ENCODE results near the gene ZFAND5. TPM values are rescaled to one million over a fixed set of nuclear protein-coding genes. Genes with fewer than 3 reads are reported as not detected.

Gene ZFAND5
- 111 and 125 TPM in 2 replicates for total RNA-seq

- intact Hi-C loops (cut with micrococcal nuclease): loop anchor here (1.0 to 10.0 kb wide), 16 partner anchors 23 to 1950 kb away; partner anchors contain the start of genes ABHD17B, ANXA1, C9orf85 and CEMIP2
Observed at GRCh38 chr9:72364679-72365524, at the start of gene ZFAND5. Gene ZFAND5, minus strand, starts transcription at chr9:72365208. Its CDS starts 4,430 bp downstream, at chr9:72360778.

GRCh38 chr9:72412483-72413040 lies 47.6 kb upstream of the ZFAND5 start:
- intact Hi-C loops (cut with micrococcal nuclease): no loop called here

DNA sequence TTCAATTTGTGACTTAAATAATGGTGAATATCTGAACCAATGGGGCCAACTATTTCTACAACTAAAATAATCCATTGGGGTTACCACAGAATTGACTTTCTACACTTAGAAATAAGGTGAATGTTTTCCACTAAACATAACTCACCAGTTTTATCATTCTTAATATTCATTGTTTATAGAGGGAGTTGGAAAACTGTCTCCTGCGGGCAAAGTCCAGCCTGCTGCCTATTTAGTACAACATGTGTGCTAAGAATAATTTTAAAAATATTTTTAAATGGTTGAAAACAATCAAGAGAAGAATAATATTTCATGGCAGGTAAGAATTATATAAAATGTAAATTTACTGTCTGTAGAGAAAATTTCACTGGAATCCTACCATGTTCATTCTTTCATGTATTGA lies 45.2 kb upstream of the ZFAND5 start:
- intact Hi-C loops (cut with micrococcal nuclease): no loop called here

- intact Hi-C loops (cut with micrococcal nuclease): no loop called here
Observed at GRCh38 chr9:72407114-72407513, 42.1 kb upstream of the ZFAND5 start.

DNA sequence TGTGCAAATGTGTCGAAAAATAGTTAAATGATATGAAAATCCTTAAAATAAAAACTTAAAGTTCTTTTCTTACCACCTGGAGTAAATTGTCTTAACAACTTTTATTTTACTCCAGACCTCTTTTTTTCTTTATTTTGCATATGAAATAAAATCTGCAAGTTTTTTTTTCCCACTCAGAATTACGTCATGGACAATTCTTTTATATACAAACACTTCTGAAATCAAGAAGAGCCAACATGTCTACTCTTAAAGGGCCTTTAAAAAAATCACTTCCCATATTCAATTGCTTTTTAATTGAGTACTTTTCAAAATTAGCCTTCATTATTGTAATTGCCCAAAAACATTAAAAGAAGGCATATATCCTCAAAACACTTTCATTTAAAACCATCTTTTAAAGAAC lies 37.7 kb upstream of the ZFAND5 start:
- intact Hi-C loops (cut with micrococcal nuclease): no loop called here

- intact Hi-C loops (cut with micrococcal nuclease): no loop called here
Observed at GRCh38 chr9:72401396-72401795, 36.4 kb upstream of the ZFAND5 start.

- intact Hi-C loops (cut with micrococcal nuclease): no loop called here
Observed at GRCh38 chr9:72400866-72401265, 35.9 kb upstream of the ZFAND5 start.

GRCh38 chr9:72399391-72399790 lies 34.4 kb upstream of the ZFAND5 start:
- intact Hi-C loops (cut with micrococcal nuclease): no loop called here

DNA sequence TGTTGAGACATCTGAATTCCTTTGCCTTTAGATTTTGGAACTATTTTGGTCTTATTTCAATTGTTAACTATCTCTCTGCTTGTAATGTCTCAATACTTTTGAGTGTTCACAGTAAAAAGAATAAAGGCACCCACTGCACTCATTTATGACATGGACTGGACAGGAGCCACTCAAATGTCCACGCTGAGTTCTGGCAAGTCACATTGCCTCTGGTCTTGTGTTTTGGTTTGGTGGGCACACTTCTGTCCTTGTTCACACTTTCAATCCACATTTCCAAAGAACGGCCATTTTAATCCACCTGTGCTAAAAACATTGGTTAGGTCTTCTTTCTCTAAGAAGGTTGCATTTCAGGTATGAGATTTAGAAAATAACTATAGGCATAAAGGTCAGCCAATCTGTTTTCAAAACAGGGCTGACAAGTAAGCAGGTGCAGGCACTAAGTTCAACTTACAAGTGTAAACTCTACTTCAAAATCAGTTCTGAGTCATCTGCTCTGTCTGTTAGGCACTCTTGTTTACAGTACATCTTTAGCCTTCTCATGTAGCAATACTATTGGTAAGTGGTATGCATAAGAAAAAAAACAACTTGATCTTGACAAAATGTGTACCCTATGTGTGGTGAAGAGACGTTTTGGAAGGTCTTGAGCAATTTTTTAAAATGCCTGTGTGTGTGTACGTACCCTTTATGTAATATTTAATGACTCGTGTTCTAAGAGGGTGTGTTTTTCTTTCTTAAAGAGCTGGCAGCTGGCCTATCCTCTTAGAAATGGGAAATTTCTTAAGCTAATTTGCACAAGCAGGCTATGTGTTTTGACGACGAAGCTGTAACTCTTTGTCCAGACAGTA lies 31.5 kb upstream of the ZFAND5 start:
- intact Hi-C loops (cut with micrococcal nuclease): no loop called here

DNA sequence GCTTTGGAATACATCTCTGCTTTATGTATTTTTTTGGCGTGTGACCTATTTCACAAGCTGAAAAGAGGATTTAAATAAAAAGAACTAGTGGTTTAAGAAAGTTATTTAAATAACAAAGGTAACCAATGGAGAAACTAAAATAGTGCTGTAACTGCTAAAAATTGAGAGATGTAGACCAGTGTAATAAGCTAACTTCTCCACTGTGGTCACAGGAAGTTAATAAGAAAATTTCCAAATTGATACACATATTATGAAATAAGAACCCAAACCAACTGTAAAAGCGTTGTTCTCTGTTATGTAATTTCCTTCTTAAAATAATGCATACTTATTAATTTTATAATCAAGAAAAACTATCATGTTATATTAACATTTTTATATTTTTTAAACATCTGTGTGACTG lies 29.1 kb upstream of the ZFAND5 start:
- intact Hi-C loops (cut with micrococcal nuclease): no loop called here

- intact Hi-C loops (cut with micrococcal nuclease): no loop called here
Observed at GRCh38 chr9:72390907-72391306, 25.9 kb upstream of the ZFAND5 start.

- intact Hi-C loops (cut with micrococcal nuclease): no loop called here
Observed at GRCh38 chr9:72386186-72386585, 21.2 kb upstream of the ZFAND5 start.

DNA sequence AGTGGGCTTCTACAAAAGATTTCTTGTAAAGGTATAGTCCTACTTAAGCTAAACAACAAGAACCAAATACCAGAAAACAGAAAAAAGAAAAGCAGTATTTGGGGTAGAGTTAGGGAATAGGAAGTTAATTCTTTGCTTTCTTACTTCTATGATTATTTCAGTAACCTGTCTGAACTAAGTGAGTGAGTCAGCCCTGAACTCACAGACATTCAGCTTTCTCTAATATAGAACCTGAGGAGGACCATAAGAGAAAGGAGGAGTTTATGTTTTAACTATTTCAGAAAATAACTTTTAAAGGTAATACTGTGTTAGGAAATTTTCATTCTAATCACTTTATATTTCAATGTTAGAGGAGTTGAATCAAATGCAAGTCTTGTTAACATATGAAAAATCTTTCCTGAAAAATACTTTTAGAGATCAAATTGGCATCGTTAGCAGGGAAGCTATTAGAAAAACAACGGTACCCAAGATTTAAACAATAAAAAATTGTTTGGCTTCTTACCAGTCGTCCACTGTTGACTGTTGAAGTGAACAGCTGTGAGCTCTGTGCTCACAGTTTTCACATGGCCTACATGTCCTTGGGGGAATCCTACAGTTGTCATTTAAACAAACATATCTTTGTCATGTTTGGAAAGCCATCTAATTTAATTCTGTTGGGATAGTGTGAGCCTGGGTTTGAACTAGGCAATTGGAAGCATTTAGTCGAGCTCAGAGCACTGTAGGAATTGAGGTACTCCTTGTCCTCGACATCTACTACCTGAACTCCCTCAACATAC lies 19.9 kb upstream of the ZFAND5 start:
- intact Hi-C loops (cut with micrococcal nuclease): no loop called here

- intact Hi-C loops (cut with micrococcal nuclease): no loop called here
Observed at GRCh38 chr9:72383978-72384709, 19.1 kb upstream of the ZFAND5 start.

GRCh38 chr9:72382405-72382804 lies 17.4 kb upstream of the ZFAND5 start:
- intact Hi-C loops (cut with micrococcal nuclease): no loop called here

DNA sequence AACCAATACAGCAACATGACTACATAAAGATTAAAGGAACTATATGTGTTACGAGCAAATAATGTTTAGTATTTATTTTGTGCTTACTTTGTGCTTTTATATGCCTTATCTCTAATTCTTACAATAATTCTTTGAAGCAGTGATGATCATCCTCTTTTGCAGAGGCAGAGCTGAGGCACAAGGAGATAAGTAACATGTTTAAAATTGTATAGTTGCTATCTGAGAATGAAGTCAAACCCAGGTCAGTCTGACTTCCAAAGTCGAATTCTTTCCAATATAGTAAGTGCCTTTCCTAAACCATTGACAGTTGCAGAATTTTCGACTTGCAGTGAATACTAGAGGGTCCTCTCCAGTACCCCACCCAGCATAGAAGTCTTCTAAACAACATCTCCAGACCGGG lies 12.0 kb upstream of the ZFAND5 start:
- intact Hi-C loops (cut with micrococcal nuclease): no loop called here

GRCh38 chr9:72371151-72371550 lies 6.1 kb upstream of the ZFAND5 start:
- intact Hi-C loops (cut with micrococcal nuclease): no loop called here

DNA sequence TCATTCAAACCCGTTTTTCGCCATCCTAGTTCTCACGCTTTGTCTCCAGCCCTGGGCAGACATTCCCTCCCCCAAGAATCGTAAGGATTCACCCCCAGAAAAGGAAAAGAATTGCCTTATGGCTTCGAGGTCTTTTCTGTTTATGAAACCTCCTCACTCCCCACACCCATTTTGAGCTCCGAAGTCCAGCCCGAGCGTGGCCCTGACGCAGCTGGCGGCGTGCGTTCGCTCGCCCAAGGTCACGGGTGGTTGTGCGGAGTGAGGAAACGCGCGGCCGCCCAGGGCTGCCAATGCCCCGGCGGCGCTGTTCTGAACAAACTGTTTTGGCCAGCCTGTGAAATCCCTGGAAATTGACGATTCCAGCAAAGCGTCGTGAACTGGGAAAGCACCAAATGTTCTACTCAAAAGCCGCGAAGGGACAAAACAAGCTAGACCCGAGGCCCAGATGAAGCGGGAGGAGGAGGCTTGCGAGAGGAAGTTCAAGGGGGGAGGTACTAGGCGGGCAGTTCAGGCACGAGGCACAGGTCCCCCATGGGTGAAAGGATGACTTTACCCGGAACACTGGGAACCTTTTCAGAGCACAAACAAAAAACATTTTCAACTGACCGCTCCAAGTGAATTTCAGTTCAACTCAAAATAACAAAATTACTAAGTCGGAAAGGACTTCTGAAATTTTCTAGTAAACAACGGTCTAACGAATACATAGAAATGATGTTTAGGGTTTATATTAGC lies 683 bp upstream of the ZFAND5 start:
- intact Hi-C loops (cut with micrococcal nuclease): loop anchor here (1.0 to 10.0 kb wide), 13 partner anchors 23 to 1951 kb away; partner anchors contain the start of genes ABHD17B, C9orf85, CEMIP2 and KLF9

DNA sequence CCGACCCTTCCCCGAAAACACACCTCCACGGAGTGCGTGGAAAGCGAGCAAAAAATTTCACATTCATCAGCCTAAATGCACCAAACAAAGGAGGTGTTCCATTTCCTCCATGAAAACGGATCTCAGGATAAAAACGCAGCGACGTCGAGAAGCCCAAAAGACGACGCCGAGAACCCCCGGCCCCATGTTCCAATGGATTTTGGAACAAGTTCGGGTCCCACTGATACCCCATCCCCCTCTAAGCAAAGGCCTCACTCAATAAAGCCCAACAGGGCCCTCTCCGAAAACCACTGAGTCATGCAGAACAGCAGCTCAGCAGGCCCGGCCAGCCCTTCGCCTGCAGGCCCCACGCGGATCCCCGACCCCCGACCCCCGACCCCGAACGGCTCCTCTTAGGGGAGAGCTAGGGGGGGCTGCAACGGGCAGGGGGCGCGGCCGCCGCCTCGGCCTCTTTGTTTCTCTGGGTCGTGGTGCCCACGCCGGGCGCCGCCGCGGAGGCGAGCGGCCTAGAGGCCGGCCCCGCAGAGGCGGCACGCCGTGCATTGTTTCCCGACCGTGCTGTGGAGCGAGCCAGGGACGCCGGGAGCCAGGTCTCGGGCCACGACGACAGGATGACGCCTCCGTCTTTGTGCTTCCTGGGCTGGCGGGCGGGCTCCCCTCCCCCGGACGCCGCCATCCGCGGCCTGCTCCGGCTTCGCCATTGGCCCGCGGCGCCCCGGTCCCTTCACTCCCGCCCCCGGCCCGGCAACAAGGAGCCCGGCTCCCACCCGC lies 915 bp downstream of the ZFAND5 start:
- intact Hi-C loops (cut with micrococcal nuclease): loop anchor here (2.0 to 10.0 kb wide), 11 partner anchors 63 to 1949 kb away; partner anchors contain the start of genes ANXA1, CEMIP2 and KLF9

All from T-helper 1 cell treated with Interleukin-12 subunit alpha and Interleukin-12 subunit beta and Interleukin-4 antibody, amounts not matched to agents 30 ng/mL and 1 ng/mL, for 36 hours (primary cell).